ENCODE results near the gene GAS7. TPM values are rescaled to one million over a fixed set of nuclear protein-coding genes. Genes with fewer than 3 reads are reported as not detected.

GAS7 gene
- total and polyA plus RNA-seq, 9 of the 15 experiments (the other 6 are each of a cell fraction or from before 2014, with no cell fraction given), result 0.11 to 0.33 TPM; not detected in 7

DNA sequence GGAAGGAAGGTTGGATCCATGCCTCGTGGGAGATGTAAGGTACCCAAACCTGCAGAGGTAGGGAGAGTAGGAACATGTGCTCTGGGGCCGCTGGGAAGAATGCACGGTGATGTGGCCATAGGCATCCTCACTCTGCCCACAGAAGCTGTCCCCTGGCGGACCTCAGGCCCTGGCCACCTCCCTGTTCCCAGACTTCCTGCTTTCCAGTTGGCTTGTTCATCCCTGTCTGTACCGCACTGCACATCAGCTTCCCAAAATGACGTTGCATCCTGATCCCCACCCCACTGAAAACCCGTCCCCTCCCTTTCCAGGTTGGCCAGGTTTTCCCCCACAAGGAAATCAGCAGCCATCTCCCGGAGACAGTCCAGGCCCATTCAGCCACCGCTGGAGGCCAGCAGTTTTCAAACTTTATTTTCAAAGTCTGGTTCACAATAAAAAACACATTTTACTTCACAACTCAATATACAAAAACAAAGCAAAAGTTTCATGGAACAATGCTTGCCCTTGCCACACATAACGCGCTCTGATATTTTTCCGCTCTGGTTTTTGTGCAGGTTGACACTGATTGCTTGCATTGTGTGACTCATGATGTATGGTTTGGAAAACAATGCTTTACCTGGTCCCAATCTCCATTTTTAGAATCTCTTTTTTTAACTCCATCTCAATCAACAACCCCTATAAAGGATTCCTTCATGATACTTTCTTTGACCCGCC, 143.0 kb downstream of the GAS7 start:
- Histone ChIP-seq H3K4me2 (ENCODE audit: insufficient read depth, low read length) (no peak overlapping the region), H3K79me2 (ENCODE audit: control insufficient read depth, insufficient read depth, low read length) (no peaks in the 10 kb centered on the region), H3K27ac (ENCODE audit: extremely low read depth, low read depth, low read length) (no peak overlapping the region), H3K9me1 (ENCODE audit: control insufficient read depth, insufficient read depth, low read length) (no peaks in the 10 kb centered on the region), H3K4me3 (no peak overlapping the region), H2AFZ (ENCODE audit: low read depth, low read length) (no peak overlapping the region), H4K20me1 (replicated peaks; ENCODE audit: control insufficient read depth, insufficient read depth, low read length) (no peaks in the 10 kb centered on the region), H3K4me1 (replicated peaks in 1 of 2; ENCODE audit: control insufficient read depth in 2 of 2, insufficient read depth in 2 of 2, low read length in 2 of 2) (no peaks in the 10 kb centered on the region), H3K36me3 (ENCODE audit: control insufficient read depth, insufficient read depth, low read length) (no peaks in the 10 kb centered on the region), H3K9me3 (replicated peaks; ENCODE audit: control insufficient read depth, insufficient read depth, low read depth, low read length) (no peaks in the 10 kb centered on the region), H3K9ac (ENCODE audit: insufficient read depth in 1 of 2, low read depth in 2 of 2, low read length in 2 of 2) (no peak overlapping the region), H3K27me3 (ENCODE audit: control insufficient read depth in 2 of 2, insufficient read depth in 2 of 2, low read length in 2 of 2) (no peaks in the 10 kb centered on the region; a peak in 1 of 5 replicates)
- no peak for FAIRE-seq
- DNase-seq (ENCODE audit: extremely low read depth in 1 of 4, low spot score in 3 of 4), result no peak
- ChIA-PET CTCF (ENCODE audit: low intra/inter-chr PET ratio) (no interaction called here), POLR2A (no interaction called here)
- ATAC-seq, result no peak
- WGBS (ENCODE audit: insufficient coverage, low coverage, missing lambda C conversion rate), result 0% methylated on average over 8 of the region's 13 CpGs
- in situ Hi-C loops (cut with MboI) (no loop called here), intact Hi-C loops (cut with micrococcal nuclease) (no loop called here)
- no TSS peak for BruUV-seq (replicated peaks)
- TF ChIP-seq RBM17 (IDR thresholded peaks at IDR 0.05; ENCODE audit: borderline replicate concordance, low read depth, low read length), result no peak
- TF ChIP-seq, protein P1, sequence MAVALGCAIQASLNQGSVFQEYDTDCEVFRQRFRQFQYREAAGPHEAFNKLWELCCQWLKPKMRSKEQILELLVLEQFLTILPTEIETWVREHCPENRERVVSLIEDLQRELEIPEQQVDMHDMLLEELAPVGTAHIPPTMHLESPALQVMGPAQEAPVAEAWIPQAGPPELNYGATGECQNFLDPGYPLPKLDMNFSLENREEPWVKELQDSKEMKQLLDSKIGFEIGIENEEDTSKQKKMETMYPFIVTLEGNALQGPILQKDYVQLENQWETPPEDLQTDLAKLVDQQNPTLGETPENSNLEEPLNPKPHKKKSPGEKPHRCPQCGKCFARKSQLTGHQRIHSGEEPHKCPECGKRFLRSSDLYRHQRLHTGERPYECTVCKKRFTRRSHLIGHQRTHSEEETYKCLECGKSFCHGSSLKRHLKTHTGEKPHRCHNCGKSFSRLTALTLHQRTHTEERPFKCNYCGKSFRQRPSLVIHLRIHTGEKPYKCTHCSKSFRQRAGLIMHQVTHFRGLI (CRISPR knock-in tag; IDR thresholded peaks at IDR 0.05), result no peak
- TF ChIP-seq, protein P2, sequence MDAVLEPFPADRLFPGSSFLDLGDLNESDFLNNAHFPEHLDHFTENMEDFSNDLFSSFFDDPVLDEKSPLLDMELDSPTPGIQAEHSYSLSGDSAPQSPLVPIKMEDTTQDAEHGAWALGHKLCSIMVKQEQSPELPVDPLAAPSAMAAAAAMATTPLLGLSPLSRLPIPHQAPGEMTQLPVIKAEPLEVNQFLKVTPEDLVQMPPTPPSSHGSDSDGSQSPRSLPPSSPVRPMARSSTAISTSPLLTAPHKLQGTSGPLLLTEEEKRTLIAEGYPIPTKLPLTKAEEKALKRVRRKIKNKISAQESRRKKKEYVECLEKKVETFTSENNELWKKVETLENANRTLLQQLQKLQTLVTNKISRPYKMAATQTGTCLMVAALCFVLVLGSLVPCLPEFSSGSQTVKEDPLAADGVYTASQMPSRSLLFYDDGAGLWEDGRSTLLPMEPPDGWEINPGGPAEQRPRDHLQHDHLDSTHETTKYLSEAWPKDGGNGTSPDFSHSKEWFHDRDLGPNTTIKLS (IDR thresholded peaks at IDR 0.05; ENCODE audit: borderline replicate concordance, low read depth), result no peak
- no peak for TF ChIP-seq POLR3A (IDR thresholded peaks at IDR 0.05; ENCODE audit: borderline replicate concordance, extremely low read depth, insufficient read depth, insufficient read length)
- no peak for TF ChIP-seq MIER1 (IDR thresholded peaks at IDR 0.05; ENCODE audit: low read depth)
- TF ChIP-seq KDM5B (IDR thresholded peaks at IDR 0.05; ENCODE audit: insufficient replicate concordance, low read depth, low read length), result no peak
- TF ChIP-seq CREB5 (CRISPR knock-in tag; IDR thresholded peaks at IDR 0.05), result no peak
- no peak for TF ChIP-seq ZNF347 (CRISPR knock-in tag; IDR thresholded peaks at IDR 0.05; ENCODE audit: low read depth)
- TF ChIP-seq NCOA4 (IDR thresholded peaks at IDR 0.05; ENCODE audit: partially characterized antibody), result no peak
- TF ChIP-seq RUNX1 (IDR thresholded peaks at IDR 0.05; ENCODE audit: low read depth), result no peak
- TF ChIP-seq TRIM24 (IDR thresholded peaks at IDR 0.05), result no peak
- no peak for TF ChIP-seq PRPF4 (IDR thresholded peaks at IDR 0.05; ENCODE audit: insufficient read depth, low read depth, low read length, poor library complexity, severe bottlenecking)
- TF ChIP-seq AFF4 (CRISPR knock-in tag; IDR thresholded peaks at IDR 0.05), result no peak
